Heart left ventricle (tissue), 16 donors: ENCODE data around the gene MAP1LC3C. TPM values are rescaled to one million over a fixed set of nuclear protein-coding genes. Genes with fewer than 3 reads are reported as not detected.

ENCODE experiments used
- ATAC-seq, 4 donors: fragments of 200-7000 bp; cut with Tn5 transposase; one replicate each; pipeline ENCODE4 v1.9.1; 2020 to 2022; ENCODE audit warnings: moderate library complexity in 4 of 4, mild to moderate bottlenecking in 3 of 4, moderate number of reproducible peaks in 1 of 4
- DNase-seq, 5 donors: peaks; one replicate each; pipeline ENCODE4 v3.0.0-alpha.2; 2020
- H3K27ac ChIP-seq, 12 donors: fragments of 200-600 bp; sonication (generic) in 4 of 12; one replicate each; pipeline versions ENCODE4 v1.5.0 to v1.8.0; 2016 to 2022; ENCODE audit warnings: mild to moderate bottlenecking in 2 of 12
- H3K27me3 ChIP-seq, 9 donors: fragments of 200-600 bp; sonication (generic) in 2 of 9; one replicate each; pipeline versions ENCODE4 v1.5.1 to v1.8.0; 2016 to 2022; ENCODE audit warnings: mild to moderate bottlenecking in 3 of 9
- H3K36me3 ChIP-seq, 9 donors: fragments of 200-600 bp; sonication (generic) in 2 of 9; one replicate each; pipeline versions ENCODE4 v1.5.0 to v1.8.0; 2018 to 2022; ENCODE audit warnings: mild to moderate bottlenecking in 2 of 9
- H3K4me1 ChIP-seq, 12 donors: fragments of 200-600 bp; sonication (generic) in 4 of 12; one replicate each; pipeline versions ENCODE4 v1.5.0 to v1.8.0; 2016 to 2022; ENCODE audit warnings: mild to moderate bottlenecking in 3 of 12
- H3K4me3 ChIP-seq, 12 donors: fragments of 200-600 bp; sonication (generic) in 4 of 12; one replicate each; pipeline versions ENCODE4 v1.5.0 to v1.8.0; 2017 to 2022; ENCODE audit warnings: mild to moderate bottlenecking in 9 of 12, moderate library complexity in 4 of 12
- H3K9me3 ChIP-seq, 12 donors: fragments of 200-600 bp; sonication (generic) in 4 of 12; one replicate each; pipeline versions ENCODE4 v1.5.0 to v1.8.0; 2016 to 2022; ENCODE audit warnings: mild to moderate bottlenecking in 1 of 12
- POLR2A ChIP-seq, 2 donors: fragments of 450-650 bp; IDR thresholded peaks; one replicate each; pipeline ENCODE4 v1.6.1; 2017; ENCODE audit warnings: antibody characterized with exemption in 2 of 2, mild to moderate bottlenecking in 2 of 2, moderate library complexity in 2 of 2
- WGBS, 4 donors: extraction: QIAGEN DNeasy Blood & Tissue Kit in 2 of 4; methylation state at CpG; one replicate each; pipeline versions ENCODE4 v1.1.5 to v1.1.7; 2013 to 2018; 5-methylcytosine and 5-hydroxymethylcytosine counted together
- intact Hi-C, 10 donors: fragments of 100-400 bp; cut with DNase I; formaldehyde crosslinking; loops; one replicate each; pipeline versions ENCODE4 v1.11.1 to v1.14.2; 2022
- polyA plus RNA-seq, 2 donors: library from polyadenylated mRNA; stranded (reverse); fragments of 200-250 nt; gene quantifications; one replicate each; pipeline ENCODE4 v1.2.3, GENCODE V29; 2013
- total RNA-seq, 9 donors: library from RNA; depleted of rRNA in 2 of 9; stranded (reverse); fragments of >200 nt in 2 of 9; fragmentation: NEBNext Ultra II Directional in 3 of 9; extraction: Animal tissue kit (Norgen Biotek cat#: 25700) in 3 of 9; gene quantifications; one replicate each; pipeline versions ENCODE4 v1.1.0 to v1.2.4, GENCODE V29; 2016 to 2023
- TF ChIP-seq, protein P1 (sequence below), 12 donors: fragments of 200-600 bp; sonication (generic) in 4 of 12; IDR thresholded peaks; one replicate each; pipeline versions ENCODE4 v1.5.0 to v1.8.0; 2018 to 2022; ENCODE audit warnings: antibody characterized with exemption in 12 of 12, mild to moderate bottlenecking in 5 of 12
- donor health status: ischemic (EF 13 %, LVEDD 7.1; RV severe dilation, severe dysfunction).
- donor health status: healthy with polysubstance abuse.
- donor health status: DM: no; HTN: yes; CAD: no.
- donor health status: DM: no; HTN: no; CAD: no.
- donor health status: ischemic (EF 25% LVEDD 6.9; RV normal size, moderate dysfunction).
- donor health status: ischemic (EF 25% LVEDD 5.7; RV mildly dilated, moderate dysfunction).
- donor health status: healthy.
- donor health status: DM: yes; HTN: yes; CAD: no.
- donor health status: ischemic (EF 35%, LVEDD 5.7; RV mildly dilated, moderate dysfunction).
- donor health status: nonischemic (EF 11% LVEDD 7.7; RV severe dilation, severe dysfunction).
- donor health status: DM: yes; HTN: yes; CAD: no.
- donor health status: PGD.
- donor health status: ischemic (EF 29% LVEDD 5.4; RV normal size, mild dysfunction).
- donor health status: nonischemic (EF 23%, LVEDD 6.1; RV moderate dilation, normal function).

The MAP1LC3C gene
- total and polyA plus RNA-seq, 11 donors: 0.46 to 1.2 (median 0.79) TPM; not detected in 6

DNA sequence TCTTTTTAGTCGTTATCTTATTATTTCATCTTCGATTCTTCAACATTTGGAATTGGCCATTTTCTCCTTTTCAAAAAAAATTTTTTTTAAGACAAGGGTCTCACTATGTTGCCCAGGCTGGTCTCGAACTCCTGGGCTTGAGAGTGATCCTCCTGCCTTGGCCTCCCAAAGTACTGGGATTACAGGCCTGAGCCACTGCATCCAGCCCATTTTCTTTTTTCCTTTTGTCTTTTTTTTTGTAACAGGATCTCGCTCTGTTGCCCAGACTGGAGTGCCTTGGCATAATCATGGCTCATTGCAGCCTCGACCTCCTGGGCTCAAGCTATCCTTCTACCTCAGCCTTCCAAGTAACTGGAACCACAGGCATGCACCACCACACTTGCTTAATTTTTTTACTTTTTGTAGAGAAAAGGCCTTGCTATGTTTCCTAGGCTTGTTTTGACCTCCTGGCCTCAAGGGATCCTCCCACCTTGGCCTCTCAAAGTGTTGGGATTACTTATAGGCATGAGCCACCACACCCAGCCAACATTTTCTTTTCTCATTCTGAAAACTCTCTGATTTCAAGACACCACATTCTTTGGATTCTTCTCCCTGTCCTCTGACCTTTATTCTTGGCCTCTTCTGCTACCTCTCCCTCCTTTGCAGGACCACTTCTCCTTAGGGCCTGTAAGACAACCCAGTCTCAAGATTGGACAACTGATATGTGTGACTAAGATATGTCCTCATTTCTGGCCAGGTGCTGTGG, 6.0 kb upstream of the MAP1LC3C start:
- Histone ChIP-seq H3K9me3 (no peaks in the 10 kb centered on the region), H3K27me3 (no peaks in the 10 kb centered on the region), H3K4me1 (no peaks in the 10 kb centered on the region), H3K4me3 (no peak overlapping the region), H3K27ac (no peak overlapping the region), H3K36me3 (no peaks in the 10 kb centered on the region)
- TF ChIP-seq, protein P1, sequence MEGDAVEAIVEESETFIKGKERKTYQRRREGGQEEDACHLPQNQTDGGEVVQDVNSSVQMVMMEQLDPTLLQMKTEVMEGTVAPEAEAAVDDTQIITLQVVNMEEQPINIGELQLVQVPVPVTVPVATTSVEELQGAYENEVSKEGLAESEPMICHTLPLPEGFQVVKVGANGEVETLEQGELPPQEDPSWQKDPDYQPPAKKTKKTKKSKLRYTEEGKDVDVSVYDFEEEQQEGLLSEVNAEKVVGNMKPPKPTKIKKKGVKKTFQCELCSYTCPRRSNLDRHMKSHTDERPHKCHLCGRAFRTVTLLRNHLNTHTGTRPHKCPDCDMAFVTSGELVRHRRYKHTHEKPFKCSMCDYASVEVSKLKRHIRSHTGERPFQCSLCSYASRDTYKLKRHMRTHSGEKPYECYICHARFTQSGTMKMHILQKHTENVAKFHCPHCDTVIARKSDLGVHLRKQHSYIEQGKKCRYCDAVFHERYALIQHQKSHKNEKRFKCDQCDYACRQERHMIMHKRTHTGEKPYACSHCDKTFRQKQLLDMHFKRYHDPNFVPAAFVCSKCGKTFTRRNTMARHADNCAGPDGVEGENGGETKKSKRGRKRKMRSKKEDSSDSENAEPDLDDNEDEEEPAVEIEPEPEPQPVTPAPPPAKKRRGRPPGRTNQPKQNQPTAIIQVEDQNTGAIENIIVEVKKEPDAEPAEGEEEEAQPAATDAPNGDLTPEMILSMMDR (IDR thresholded peaks at IDR 0.05): no peak
- no peak for TF ChIP-seq POLR2A (IDR thresholded peaks at IDR 0.05)
- DNase-seq (no peak), ATAC-seq (no peak)
- WGBS, 4 donors: 85 to 91% (median 91%) methylated on average over 5 of the region's 5 CpGs
- intact Hi-C loops: loop anchor here in 2 of 10 donors (10.0 kb wide), 2 partner anchors 110 to 390 kb away; no protein-coding TSS in a partner anchor

DNA sequence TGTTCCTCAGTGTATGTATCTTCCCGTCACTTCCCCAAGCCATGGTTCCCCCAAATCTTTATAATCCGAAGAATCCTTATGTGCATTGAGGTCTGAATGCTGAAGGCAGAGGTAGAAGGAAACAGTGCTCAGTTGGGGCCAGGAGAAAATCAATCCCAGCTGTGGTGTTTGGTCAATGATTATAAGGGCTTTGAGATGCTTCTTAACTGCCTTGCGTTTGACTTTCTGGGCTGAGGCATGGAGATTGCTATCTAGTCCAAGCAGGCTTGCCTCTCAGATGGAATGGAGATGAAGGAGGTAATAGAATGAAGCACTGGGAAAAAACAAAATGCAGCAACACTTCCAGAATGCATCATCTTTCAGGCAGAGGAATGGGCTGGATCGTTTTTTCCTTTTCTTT, 3.6 kb upstream of the MAP1LC3C start:
- H3K4me3 ChIP-seq: no peak overlapping the region
- no peaks in the 10 kb centered on the region for H3K9me3 ChIP-seq
- H3K4me1 ChIP-seq: peaks cover 0 to 10% (median 0%) of the 10 kb centered on the region in 12 donors
- H3K36me3 ChIP-seq: no peaks in the 10 kb centered on the region
- no peaks in the 10 kb centered on the region for H3K27me3 ChIP-seq
- DNase-seq (no peak), ATAC-seq (no peak)
- TF ChIP-seq, protein P1 (IDR thresholded peaks at IDR 0.05): no peak
- TF ChIP-seq POLR2A (IDR thresholded peaks at IDR 0.05): no peak
- WGBS, 4 donors: 81 to 86% (median 82%) methylated on average over 4 of the region's 4 CpGs
- intact Hi-C loops: loop anchor here in 2 of 10 donors (10.0 kb wide), 2 partner anchors 108 to 388 kb away; no protein-coding TSS in a partner anchor
- H3K27ac ChIP-seq: no peak overlapping the region

GRCh38 chr1:242002072-242002471, 3.2 kb upstream of the MAP1LC3C start:
- ATAC-seq (no peak), DNase-seq (no peak)
- TF ChIP-seq, protein P1 (IDR thresholded peaks at IDR 0.05): no peak
- no peak for TF ChIP-seq POLR2A (IDR thresholded peaks at IDR 0.05)
- Histone ChIP-seq H3K4me3 (no peak overlapping the region), H3K27ac (no peak overlapping the region), H3K9me3 (no peaks in the 10 kb centered on the region), H3K36me3 (no peaks in the 10 kb centered on the region), H3K4me1 (peaks cover 0 to 10% (median 0%) of the 10 kb centered on the region in 12 donors), H3K27me3 (no peaks in the 10 kb centered on the region)
- intact Hi-C loops: loop anchor here in 2 of 10 donors (10.0 kb wide), 2 partner anchors 107 to 387 kb away; no protein-coding TSS in a partner anchor
- WGBS, 4 donors: 68 to 75% (median 69%) methylated on average over 5 of the region's 5 CpGs

- peaks cover 0 to 10% (median 0%) of the 10 kb centered on the region in 12 donors for H3K4me1 ChIP-seq
- intact Hi-C loops: loop anchor here in 2 of 10 donors (10.0 kb wide), 2 partner anchors 106 to 386 kb away; no protein-coding TSS in a partner anchor
- no peak overlapping the region for H3K27ac ChIP-seq
- H3K27me3 ChIP-seq: no peaks in the 10 kb centered on the region
- DNase-seq (no peak), ATAC-seq (no peak)
- H3K4me3 ChIP-seq: no peak overlapping the region
- H3K9me3 ChIP-seq: no peaks in the 10 kb centered on the region
- 81 to 91% (median 88%) methylated on average over 7 of the region's 7 CpGs for WGBS, 4 donors
- no peaks in the 10 kb centered on the region for H3K36me3 ChIP-seq
- TF ChIP-seq, protein P1 (IDR thresholded peaks at IDR 0.05): no peak
- TF ChIP-seq POLR2A (IDR thresholded peaks at IDR 0.05): no peak
These were observed 1.5 kb upstream of the MAP1LC3C start for GRCh38 chr1:242000434-242000833.
